GM23248 (cell line): ENCODE results near the gene SLC25A21.

Experiments used
- EZH2 ChIP-seq: fragments of 200-600 bp; sonication (generic); IDR thresholded peaks from 2 replicates; pipeline ENCODE4 v1.6.1; 2018; ENCODE audit warnings: antibody characterized with exemption, mild to moderate bottlenecking; ENCODE audit not compliant: insufficient read depth, poor library complexity, severe bottlenecking
- EZH2phosphoT487 ChIP-seq: fragments of 200-600 bp; sonication (generic); IDR thresholded peaks from 2 replicates; pipeline ENCODE4 v1.6.1; 2018; ENCODE audit warnings: antibody characterized with exemption, moderate library complexity, mild to moderate bottlenecking, low read depth; ENCODE audit not compliant: insufficient read depth

DNA sequence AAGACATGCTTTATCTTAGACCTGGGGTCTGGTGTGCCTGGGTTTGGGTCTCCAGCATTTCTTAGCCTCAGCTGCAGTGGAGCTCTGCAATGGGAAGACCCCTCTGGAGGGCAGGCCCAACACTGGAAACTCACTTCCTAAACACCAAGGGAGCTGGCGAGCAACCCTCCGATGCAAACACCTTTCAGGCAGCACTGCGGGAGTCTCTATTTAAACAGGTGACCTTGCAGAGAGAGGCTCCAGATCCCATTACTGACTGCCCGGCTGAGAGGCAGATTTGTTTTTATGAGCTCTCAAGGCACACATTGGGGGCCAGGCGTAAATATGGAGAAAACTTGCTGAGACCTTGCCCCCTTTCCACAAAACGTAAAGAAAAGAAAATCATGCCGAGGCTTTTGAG is 315.3 kb downstream of the SLC25A21 start:
- no peak for TF ChIP-seq EZH2
- TF ChIP-seq EZH2phosphoT487, result no peak
